H1 (cell line): ENCODE measurements around the gene RAB10. TPM values are rescaled to one million over a fixed set of nuclear protein-coding genes. Genes with fewer than 3 reads are reported as not detected.

Source experiments
- CHD2 ChIP-seq: IDR thresholded peaks from 2 replicates; pipeline ENCODE4 v1.6.1; 2012; ENCODE audit warnings: low read length, improper control_type of control experiment
- FOSL1 ChIP-seq: IDR thresholded peaks from 2 replicates; pipeline ENCODE4 v1.6.1; 2011; ENCODE audit warnings: mild to moderate bottlenecking, low read depth, low read length, moderate library complexity; ENCODE audit not compliant: insufficient read depth
- JUN ChIP-seq: IDR thresholded peaks from 2 replicates; pipeline ENCODE4 v1.6.1; 2011; ENCODE audit warnings: low read depth, mild to moderate bottlenecking, improper control_type of control experiment, low read length
- KDM1A ChIP-seq: fragments of 200-600, 300-600 bp; sonication (generic); IDR thresholded peaks from 2 replicates; pipeline ENCODE4 v1.7.1; 2016; ENCODE audit warnings: mild to moderate bottlenecking, low read length, borderline replicate concordance
- POLR2AphosphoS5 ChIP-seq: IDR thresholded peaks from 2 replicates; pipeline ENCODE4 v1.6.1; 2011; ENCODE audit warnings: low read depth, low read length
- SP2 ChIP-seq: IDR thresholded peaks from 2 replicates; pipeline ENCODE4 v1.6.1; 2012; ENCODE audit warnings: mild to moderate bottlenecking, low read length, inconsistent platforms
- polyA plus RNA-seq, 7 experiments: library from polyadenylated mRNA; depleted of rRNA in 3 of 7; stranded (reverse) in 5 of 7; unstranded in 2 of 7; fragments of >200 nt in 5 of 7; fragments of 200-250 nt in 2 of 7; gene quantifications; 1 replicate in 5 of 7; 2 replicates in 1 of 7; 4 replicates in 1 of 7; pipeline versions ENCODE4 v1.2.1 to v1.2.3, GENCODE V29; 2011 to 2013; ENCODE audit warnings: missing spikeins in 2 of 7, mixed read lengths in 2 of 7
- total RNA-seq: library from RNA; stranded (reverse); fragmentation: NEBNext Ultra II Directional; extraction: Animal tissue kit (Norgen Biotek cat#: 25700); gene quantifications from 2 replicates; pipeline ENCODE4 v1.2.1, GENCODE V29; 2021

Gene RAB10
- total and polyA plus RNA-seq, 2 of the 8 experiments (the other 6 are each of a cell fraction or from before 2014, with no cell fraction given): 42.6 to 136 TPM

DNA sequence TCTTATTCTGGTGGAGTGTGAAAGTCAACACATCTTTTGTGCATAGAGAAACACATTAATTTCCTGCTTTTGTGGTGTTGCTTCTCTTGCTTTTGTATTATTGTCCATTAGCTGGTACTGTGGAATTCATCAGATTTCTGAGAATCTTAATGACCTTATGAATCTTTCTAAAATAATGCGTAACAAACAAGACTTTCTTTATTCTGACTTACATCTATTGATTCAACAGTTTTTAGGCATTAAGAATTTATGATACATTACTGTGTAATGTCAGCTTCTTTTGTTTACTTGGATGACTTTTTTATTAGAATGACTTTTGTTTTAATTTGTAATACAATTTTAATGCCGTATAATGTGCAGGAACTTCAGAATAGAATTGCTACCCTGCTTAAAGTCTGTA lies 43.4 kb downstream of the RAB10 start (continued):
- TF ChIP-seq POLR2AphosphoS5: no peak
- no peak for TF ChIP-seq CHD2
- TF ChIP-seq SP2: no peak
- no peak for TF ChIP-seq FOSL1
- TF ChIP-seq JUN: no peak
- TF ChIP-seq KDM1A: no peak
